NOMO-1 treated with dmso at 0.1 percent for 144 hours (cell line): ENCODE results near the gene RNF157.

Experiments used
- DNase-seq: peaks from one replicate; lab custom pipeline; 2025; ENCODE audit not compliant: unreplicated experiment; lab: John Stamatoyannopoulos, UW

Gene RNF157

DNA sequence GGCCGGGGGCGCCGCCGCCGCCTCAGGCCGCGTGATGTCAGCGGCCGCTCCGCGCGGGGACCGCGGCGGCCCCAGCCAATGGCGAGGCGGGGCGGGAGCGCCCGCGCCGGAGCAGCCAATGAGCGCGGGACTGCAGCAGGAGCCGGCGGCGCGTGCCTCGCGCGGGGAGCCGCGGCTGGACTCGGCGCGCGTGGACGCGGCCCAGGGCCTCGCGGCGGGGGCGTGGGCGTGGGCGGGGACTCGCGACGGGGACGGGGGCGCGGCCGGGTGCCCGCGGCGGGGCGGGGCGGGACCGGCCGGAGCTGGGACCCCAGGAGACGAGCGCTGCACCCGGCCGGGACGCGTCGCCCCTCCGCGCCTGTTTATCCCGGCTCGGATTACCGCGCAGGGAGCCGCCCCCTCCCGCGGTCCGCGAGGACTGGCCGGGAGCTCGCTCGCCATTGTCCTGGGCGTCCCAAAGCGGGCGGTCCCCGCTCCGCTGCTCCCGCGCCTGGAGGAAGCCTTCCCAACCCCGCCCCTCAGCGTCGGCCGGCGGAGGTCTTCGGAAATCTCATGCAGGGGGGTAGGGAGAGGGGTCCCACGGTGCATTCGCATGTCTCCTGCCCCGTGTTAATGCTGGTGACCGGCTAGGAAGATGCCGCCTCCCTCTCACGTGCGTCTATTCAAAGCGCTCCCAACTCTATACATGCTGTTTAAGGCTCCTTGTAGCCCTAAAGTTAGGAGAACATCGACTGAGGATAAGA lies at the start of gene RNF157:
RNF157 (minus strand) TSS at position 33 of the 743 bp plus-strand sequence. CDS start 253 bp downstream, outside the sequence.
- peak; percentile 11 for DNase-seq

GRCh38 chr17:76281573-76282371 lies 41.5 kb upstream of the RNF157 start:
- no peak for DNase-seq

- no peak for DNase-seq
Observed at GRCh38 chr17:76280650-76281049, 40.4 kb upstream of the RNF157 start.

DNA sequence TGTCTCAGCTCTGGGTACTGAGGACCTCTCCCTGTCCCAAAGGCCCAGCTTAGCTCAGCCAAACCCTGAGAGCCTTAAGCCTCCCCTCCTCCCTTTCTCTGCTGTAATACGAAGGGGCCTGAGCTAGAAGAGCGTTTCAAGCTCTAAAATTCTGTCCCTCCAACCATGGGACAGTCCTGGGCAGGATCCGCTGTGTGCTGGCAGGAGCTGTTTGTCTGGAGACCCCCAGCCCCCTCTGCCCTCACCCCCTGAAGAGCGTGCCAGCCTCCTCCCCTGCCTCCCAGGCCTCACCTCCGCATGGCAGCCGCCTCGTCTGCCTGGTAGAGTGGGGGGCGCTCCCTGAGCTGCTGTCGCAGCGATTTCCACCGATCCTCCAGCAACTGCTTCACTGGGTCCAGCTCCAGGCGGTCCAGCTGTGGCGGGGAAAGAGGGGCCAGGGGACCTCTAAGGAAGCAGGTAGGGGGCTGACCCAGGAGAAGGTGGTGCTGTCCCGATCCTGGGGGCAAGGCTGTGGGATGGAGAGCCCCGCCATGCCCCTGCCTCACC lies 39.5 kb upstream of the RNF157 start:
- DNase-seq, result no peak

DNA sequence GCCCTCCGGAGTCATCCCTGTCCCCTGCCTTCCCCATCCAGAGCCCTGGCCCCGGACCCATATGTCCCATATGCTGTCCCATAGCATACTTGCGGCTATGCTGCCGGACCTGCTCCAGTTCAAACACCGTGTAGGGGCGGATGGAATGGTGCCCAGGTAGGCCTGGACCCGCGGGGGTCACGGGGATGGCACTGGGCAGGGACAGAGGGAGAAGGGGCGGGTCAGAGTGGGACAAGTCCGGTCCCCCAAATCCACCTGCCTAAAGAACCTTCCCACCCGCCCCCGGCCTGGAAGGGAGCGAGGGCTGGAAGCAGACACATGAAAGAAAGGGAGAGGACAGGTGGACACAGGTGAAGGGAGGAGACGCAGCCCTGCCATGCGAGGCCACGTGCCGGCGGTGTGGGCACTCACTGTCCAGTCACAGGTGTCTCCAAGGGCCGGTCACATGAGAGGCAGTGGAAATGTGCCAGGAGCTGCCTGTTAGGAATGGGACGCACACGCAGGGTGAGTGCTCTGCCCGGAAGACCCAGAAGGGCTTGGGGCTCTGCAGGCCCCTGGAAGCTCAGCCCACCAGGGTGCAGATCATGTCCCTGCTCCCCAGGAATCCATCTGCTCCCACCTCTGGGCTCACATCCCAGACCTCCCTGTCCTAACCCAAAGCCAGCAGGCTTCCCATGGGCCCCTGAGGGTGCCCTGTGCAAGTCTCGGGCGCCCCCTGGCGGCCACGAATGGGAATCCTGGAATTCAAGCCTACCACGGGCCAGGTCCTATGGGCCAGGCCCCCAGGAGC lies 38.9 kb upstream of the RNF157 start:
- peak; percentile 36 for DNase-seq

- DNase-seq, result no peak
Observed at GRCh38 chr17:76278268-76278908, 38.1 kb upstream of the RNF157 start.

GRCh38 chr17:76277300-76278267 lies 37.3 kb upstream of the RNF157 start:
- DNase-seq, result no peak

DNA sequence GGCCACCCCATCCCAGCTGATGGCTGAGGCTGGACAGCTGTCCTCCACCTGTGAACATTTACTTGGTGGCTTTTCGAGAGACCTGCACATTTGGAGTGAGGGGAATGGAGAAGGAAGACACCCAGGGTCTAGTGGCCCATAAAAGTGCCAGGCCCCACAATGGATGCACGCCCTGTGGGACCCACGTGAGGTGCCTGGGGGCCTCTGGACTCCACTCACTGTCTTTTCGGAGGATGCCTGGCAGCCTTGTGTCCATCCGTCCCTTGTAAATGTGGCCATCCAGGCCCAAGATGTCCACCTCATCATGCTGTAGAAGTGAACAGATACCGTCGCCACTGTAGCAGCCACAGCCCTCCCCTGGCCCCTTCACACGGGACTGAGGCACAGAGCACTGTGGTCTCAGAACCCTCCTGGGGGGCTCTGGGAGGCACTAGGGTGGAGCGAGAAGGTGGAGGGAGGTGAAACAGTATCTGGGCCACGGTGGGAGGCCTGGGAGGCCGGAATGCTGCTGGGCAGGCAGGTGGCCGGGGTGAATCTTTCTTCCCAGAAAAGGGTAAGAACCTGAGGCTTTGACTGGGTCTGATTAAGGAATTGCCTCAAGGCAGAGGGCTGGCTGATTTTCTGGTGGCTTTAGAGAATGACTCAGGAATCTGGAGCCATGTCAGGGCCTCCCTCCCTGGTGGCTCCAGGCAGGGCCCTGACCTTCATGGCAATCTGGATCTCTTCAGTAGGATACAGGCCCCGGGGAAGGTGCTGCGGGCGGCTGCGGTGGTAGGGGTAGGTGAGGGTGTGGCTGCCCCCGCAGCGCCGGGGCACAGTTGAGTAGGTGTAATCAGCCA lies 36.4 kb upstream of the RNF157 start:
- no peak for DNase-seq

DNA sequence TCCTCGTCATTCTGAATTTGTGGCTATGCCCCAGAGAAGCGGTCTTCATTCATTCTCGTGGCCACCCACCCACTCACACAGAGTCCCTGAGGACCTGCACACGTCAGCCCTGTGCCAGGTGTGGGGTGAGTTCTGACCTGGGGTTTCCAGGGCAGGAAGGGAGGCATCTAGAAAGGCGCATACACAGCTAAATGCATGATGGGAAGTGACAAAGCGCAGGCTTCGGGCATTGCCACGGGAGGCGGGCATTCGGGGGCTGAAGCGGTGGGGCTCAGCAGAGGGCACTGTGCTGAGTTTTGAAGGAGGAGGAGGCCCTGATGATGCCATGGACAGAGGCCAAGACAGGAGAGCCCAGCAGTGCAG lies 35.8 kb upstream of the RNF157 start:
- no peak for DNase-seq

DNA sequence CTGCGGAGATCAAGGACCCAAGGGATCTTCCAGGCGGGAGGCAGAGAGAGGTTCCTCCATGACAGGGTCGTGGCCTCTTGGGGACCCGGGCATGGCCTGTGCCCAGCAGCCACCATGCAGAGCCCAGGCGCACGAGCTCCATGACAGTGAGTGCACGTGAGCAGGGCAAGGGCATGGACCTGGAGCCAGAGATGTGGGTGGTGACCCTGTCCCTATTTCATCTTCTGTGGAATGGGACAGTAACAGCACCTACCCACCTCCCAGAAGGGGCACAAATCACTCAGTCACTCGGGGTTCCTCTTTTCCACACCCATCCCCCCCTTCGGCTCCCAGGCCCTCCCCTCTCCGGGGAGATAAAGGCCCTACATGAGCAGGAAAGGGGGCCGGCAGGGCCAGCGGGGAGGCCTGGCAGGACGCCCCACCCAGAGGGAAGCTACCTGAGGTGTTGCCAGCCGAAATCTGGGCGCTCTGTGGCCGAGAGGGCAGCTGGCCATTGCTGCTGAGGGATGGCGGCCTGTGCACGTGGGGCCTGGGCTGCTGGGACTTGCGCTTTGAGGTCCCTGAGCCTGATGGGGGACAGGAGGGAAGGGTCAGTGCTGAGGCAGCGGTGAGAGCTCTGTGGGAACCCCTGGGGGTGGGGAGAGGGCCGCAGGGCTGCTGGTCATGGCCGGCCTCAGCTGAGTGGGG lies 35.2 kb upstream of the RNF157 start:
- no peak for DNase-seq

- DNase-seq, result no peak
Observed at GRCh38 chr17:76274112-76274956, 34.0 kb upstream of the RNF157 start.

GRCh38 chr17:76273445-76274111 lies 33.3 kb upstream of the RNF157 start:
- DNase-seq, result no peak

GRCh38 chr17:76272541-76273444 lies 32.5 kb upstream of the RNF157 start:
- DNase-seq, result no peak

DNA sequence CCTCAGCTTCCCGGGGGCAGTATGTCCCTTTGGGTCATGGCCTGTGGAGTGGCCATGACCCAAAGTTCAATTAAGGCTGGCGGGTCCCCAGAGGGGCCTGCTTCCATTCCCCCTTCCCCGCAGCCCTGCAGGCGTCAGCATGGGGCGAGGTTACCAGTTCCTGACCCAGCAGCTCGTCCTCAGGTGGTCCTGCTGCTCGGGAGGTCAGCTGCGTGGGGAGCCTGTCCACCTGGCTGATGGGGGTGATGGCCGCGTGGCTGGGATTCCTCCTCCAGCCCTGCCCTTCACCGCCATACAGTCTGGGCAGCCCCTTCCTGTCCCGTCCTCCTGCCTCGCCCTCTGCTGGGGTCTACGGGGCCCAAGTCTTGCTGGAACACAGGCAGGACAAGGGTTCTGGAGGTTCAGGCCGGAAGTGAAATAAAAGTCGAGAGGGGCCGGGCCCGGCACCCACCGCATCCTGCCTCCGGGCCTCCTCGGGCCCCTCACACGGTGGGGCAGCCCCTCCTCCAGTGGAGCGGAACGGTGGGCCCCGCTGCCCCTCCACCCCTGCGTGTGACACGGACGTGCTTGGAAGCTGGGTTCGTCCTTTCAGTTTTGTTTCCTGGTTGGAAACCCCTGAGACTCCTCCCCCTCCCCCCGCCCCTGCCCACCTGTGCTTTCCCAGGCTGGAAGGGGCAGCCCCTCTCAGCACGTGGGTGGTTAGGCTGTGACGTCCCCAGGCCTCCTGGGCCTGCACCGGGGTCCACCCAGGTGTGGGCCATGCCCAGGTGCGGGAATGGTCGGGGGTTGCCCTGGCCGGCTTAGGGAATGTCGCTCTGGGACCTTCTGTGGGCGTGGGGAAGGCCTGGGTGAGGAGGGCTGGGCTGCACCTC lies 31.6 kb upstream of the RNF157 start:
- no peak for DNase-seq
